HG02678 (cell line): ENCODE results near the gene NUP58.
"Not testable (repeated sequence)": the region's sequence is repeated elsewhere in the genome, so short reads cannot be mapped to it uniquely, and the experiment has no call there.

Experiments
- ATAC-seq: cut with Tn5 transposase; IDR thresholded peaks from one replicate; pipeline ENCODE4 v1.9.1; 2021; ENCODE audit warnings: mild to moderate bottlenecking, moderate library complexity; ENCODE audit not compliant: unreplicated experiment

NUP58 gene

GRCh38 chr13:25302121-25302520 is 696 bp downstream of the NUP58 start:
- no peak for ATAC-seq

DNA sequence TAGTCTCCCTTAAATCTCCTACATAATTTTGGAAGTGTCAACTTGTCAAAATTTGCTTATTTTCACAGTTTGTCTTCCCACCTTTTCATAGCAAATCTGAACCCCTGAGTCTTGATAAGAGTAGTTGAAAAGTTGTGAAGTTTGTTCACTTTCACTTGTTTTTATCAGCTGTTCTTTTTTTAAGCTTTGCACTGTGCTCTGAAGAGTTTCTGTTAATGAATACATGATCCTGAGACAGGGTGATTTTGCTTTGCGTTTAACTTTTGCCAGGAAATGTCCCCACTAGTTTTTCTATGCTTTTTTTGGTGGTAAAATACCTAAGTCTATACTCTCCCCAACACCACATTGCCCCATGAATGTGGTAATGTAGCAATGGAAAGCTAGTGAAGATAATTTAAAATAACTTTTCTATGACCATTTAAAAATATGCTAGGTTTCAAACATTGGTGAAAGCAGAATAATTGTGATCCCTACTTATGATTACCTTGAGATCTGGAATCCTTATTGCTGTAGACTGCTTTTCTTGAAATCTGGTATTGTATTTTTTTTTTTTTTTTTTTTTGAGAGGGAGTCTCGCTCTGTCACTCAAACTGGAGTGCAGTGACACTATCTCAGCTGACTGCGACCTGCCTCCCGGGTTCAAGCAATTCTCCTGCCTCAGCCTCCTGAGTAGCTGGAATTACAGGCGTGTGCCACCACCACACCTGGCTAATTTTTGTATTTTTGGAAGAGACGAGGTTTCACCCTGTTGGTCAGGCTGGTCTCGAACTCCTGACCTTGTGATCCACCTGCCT is 5.4 kb downstream of the NUP58 start:
- ATAC-seq, result no peak

- ATAC-seq, result no peak
These were observed 9.5 kb downstream of the NUP58 start for GRCh38 chr13:25310891-25311290.

GRCh38 chr13:25318946-25319345 is 17.5 kb downstream of the NUP58 start:
- not testable (repeated sequence) for ATAC-seq

- ATAC-seq, result no peak
These were observed 18.3 kb downstream of the NUP58 start for GRCh38 chr13:25319771-25320170.

GRCh38 chr13:25324100-25324499 is 22.7 kb downstream of the NUP58 start:
- ATAC-seq, result no peak

- no peak for ATAC-seq
These were observed 28.3 kb downstream of the NUP58 start for GRCh38 chr13:25329706-25330105.

- no peak for ATAC-seq
These were observed 29.1 kb downstream of the NUP58 start for GRCh38 chr13:25330541-25330940.

DNA sequence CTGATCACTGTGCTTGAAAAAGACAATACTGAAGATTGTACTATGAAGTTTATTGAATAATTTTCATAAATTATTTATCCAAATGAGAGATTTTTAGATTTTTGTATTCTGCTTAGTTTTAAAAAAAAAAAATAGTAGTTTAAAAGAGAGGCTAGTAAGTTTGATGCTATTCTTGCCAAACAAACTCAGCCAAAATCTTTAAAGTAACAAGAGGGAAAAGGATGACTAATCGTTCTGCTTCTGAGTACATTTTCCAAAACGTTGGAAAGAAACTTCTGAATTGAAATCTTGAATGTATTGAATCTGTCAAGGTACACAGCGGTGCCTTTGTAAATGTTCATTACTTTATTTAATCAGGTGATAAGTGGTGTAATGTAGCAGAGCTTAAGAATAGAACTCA is 34.4 kb downstream of the NUP58 start:
- ATAC-seq, result no peak

GRCh38 chr13:25345576-25345975 is 44.2 kb downstream of the NUP58 start:
- ATAC-seq, result no peak

- no peak for ATAC-seq
These were observed 45.7 kb downstream of the NUP58 start for GRCh38 chr13:25347151-25347550.

DNA sequence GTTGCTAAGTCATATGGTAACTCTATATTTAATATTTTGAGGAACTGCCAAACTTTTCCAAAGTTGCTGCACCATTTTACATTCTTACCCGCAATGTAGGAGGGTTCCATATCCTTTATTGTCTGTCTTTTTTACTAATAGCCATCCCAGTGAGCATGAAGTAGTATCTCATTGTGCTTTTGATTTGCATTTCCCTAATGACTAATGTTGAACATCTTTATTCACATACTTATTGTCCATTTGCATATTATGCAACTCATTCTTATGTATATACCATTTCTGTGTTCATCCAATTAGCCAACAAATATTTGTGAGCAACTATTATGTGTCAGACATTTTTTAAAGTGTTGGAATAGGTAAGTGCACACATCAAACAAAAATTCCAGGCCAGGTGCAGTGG is 50.0 kb downstream of the NUP58 start:
- no peak for ATAC-seq

GRCh38 chr13:25352230-25352629 is 50.8 kb downstream of the NUP58 start:
- ATAC-seq, result no peak

- no peak for ATAC-seq
These were observed 51.4 kb downstream of the NUP58 start for GRCh38 chr13:25352806-25353205.

DNA sequence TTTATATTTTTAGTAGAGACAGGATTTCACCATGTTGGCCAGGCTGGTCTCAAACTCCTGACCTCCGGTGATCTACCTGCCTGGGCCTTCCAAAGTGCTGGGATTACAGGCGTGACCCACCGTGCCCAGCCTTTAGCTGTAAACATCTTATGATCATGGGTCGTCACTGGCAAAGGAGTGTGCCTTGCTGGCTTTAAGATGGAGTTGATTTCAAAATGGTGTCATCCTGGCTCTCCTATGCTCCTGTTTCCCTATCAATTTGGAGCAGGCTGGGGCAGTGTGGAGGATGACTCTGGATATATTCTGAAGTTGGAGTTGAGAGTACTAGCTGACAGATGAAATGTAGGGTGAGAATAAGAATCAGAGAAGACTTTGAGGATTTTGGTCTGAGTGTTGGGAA is 51.9 kb downstream of the NUP58 start:
- ATAC-seq, result no peak

DNA sequence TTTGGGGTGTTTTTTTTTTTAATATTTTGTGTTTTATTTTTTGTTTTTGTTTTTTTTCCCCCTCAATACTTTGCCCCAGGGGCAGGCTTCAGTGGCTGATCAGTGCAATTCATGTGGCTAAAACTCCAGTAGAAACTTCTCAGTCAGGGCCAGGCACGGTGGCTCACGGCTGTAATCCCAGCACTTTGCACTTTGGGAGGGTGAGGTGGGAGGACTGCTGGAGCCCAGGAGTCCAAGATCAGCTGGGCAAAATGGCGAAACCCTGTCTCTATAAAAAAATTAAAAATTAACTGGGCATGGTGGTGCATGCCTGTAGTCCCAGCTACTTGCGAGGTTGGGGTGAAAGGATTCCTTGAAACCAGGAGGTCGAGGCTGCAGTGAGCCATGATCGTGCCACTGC is 53.0 kb downstream of the NUP58 start:
- ATAC-seq, result no peak

GRCh38 chr13:25360443-25360842 is 59.0 kb downstream of the NUP58 start:
- not testable (repeated sequence) for ATAC-seq

GRCh38 chr13:25365720-25366235 is 64.4 kb downstream of the NUP58 start:
- no peak for ATAC-seq

DNA sequence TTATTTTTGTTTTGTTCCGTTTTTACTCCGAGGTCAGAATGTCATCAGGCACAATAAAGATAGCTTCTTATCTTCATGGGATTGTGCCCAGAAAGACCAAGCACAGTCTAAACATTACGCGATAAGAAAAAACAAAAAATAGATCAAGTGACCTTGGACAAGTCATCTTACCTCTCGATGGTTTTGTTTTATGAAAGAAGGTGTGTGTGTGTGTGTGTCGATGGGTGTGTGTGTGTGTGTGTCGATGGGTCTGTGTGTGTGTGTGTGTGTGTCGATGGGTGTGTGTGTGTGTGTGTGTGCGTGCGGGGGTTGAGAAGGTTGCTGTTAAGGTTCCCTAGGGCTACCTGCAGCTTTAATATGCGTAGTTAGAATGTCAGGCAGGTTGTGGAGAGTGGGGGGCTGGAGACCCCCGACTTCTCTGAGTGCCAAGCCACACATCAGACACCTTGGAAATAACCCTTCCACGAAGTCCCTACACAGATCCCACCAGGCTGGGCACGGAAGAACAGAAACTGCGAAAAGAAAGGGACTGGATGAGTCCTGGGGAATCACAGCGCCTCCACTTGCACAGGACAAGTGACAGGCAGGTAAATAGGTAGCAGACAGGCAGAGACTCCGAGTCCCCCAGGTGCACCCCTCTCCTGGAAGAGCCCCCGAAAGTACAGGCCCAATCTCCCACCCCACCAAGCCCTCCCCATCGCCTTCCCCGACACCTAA is 69.9 kb downstream of the NUP58 start:
- no peak for ATAC-seq

DNA sequence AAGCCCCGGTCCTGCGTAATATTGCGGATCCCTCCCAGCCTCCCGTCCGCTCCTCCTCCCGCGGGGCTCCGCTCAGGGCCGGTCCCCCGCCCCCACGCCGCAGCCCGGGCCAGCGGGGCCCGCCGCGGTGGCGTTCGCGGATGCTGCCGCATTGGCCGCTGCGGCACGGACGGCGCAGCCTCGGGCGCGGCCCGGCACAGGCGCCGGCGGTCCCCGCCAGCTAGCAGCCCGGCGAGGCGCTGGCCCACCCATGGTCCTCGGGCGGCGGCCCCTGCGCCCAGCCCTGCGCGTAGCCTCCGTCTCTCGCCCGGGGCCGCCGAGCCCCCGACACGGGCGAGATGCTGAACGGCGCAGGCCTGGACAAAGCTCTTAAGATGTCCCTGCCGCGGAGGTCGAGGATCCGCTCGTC is 70.5 kb downstream of the NUP58 start, which contains the start of gene ATP8A2:
Gene ATP8A2, plus strand, starts transcription at position 100 of the 409 bp plus-strand sequence. Its CDS starts 239 bp downstream, at position 339.
- ATAC-seq, result no peak

DNA sequence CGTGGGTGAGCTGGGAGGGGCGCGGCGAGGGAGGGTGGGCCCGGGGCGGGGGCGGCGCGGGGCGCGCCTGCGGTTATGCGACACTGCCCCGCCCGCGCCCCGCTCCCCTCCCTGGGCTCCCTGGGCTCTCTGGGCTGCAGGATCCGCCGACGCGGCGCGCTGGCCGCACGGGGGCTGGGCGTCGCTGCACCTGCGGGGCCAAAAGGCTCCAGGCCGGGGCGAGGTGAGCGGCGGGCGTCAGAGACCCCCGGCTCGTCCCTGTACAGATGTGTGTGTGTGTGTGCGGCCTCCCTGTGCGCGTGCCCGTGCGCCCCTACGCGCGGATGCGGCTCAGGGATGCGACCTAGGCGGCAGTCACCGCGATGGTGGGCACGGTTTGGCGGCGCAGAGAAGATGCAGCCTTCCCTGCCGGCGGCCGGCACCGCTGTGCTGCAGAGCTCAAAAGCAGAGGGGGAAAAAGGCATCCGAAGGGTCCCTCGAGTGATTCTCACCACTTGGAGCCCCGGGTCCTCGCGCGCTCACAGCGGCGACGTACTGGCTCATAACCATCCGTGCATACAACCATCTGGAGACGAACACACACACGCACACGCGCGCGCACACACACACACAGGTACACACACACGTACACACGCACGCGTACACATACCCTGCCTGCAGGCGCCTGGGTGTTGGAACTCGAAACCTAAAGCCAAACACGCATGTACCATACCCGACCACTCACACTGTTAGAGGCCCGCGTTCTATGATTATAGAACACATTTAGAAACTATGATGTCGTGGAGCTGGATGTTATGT is 71.1 kb downstream of the NUP58 start:
- no peak for ATAC-seq
